ENCODE results near the gene S100A12.
"Not testable (repeated sequence)": the region's sequence is repeated elsewhere in the genome, so short reads cannot be mapped to it uniquely, and the experiment has no call there.

The S100A12 gene

DNA sequence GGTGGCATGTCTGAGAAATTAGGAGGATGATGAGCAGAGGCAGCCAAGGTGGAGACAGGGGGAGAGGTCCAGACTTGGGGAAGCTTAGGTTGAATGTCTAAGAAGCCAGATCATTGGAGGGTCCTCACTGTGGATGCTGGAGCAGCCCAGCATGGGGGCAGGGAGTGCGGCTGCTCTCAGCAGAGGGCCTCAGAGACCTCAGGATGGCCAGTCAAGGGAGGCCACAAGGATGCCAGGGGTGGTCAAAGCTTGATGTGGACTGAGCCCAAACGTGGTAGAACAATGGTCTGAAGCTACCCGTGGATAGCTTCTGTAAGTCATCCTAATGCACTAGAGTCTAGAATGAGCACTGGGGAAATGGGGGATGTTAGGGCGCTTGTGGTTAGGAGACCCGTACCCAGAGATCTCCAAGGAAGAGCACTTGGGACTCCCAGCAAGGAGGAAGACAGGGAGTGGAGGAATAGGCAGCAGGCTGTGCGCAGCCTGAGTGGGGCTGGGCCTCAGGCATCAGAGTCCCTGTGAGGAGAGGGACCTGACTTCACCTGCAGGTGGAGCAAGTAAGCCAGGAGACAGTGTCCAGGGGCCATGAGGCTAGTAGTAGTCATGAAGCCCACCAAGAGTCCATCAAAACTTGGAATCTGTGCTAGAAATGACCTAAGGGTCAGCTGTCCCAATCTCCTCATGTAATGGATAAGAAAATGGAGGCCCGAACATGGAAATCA is 22.0 kb downstream of the S100A12 start:
- peak; percentile 28 for DNase-seq (ENCODE audit: low read depth, low spot score)

DNA sequence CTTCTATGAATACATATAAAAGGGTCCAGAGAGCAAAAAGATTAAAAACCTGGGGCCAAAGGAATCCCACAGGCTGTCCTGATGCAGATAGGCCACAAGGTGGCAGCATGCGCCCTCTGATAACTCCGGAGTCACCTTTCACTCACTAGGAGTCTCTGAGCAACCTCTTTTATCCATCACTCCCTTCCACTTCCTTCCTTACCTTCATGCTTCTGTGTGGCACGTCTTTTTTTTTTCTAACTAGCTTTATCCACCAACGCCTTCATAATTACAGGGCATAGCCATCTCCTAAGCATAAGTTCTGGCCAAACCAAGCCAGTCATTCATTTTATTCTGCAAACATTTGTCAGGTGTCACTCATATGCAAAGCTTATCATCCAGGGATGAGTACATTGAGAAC is 22.9 kb downstream of the S100A12 start:
- DNase-seq (ENCODE audit: low read depth, low spot score), result peak; percentile 78

- no peak for DNase-seq (ENCODE audit: low read depth, low spot score)
Observed at GRCh38 chr1:153350321-153350957, 25.0 kb downstream of the S100A12 start.

DNA sequence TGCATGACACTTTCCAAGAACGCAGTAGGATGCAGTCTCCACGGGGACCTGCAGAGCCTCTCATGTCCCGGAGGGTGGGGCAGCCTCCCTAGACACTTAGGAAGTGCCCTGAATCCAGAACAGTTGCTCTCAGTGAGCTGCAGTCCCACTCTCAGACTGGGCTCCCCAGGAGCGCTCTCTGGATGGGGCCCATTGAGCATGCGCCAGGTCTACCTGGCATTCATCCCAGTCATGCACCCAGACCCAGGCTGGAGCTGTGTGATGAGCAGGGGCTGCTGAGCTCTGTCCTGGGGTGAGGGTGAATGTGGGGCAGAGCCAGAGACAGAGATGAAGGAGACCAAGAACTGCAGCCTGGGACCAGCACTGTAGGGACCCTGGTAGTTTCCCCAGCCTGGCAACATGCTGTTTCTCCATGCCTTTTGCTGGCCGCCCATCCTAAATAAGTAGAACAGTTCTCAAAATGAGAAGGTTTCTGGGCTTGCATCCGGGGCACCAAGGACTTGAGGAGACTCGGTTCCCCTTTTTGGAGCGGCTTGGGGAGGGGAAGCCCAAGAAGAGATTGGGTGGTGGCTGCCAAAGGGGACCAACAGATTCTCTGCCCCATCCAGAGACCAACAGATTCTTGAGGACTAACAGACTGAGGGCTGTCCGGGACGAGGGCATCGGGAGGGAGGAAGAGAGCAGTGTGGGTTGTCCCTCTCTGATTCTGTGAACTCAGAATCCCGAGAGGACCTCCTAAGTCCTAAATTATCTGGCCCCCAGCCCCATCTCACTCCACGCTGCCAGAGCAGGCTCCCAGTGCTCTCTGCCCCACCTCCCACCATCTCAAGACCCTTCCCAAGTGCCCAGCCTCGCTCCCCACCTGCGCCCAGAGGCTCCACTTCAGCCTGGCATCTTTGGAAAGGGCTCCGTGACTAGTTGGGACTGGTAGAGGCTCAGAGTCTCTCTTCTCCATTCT is 25.8 kb downstream of the S100A12 start:
- DNase-seq (ENCODE audit: low read depth, low spot score), result no peak

DNA sequence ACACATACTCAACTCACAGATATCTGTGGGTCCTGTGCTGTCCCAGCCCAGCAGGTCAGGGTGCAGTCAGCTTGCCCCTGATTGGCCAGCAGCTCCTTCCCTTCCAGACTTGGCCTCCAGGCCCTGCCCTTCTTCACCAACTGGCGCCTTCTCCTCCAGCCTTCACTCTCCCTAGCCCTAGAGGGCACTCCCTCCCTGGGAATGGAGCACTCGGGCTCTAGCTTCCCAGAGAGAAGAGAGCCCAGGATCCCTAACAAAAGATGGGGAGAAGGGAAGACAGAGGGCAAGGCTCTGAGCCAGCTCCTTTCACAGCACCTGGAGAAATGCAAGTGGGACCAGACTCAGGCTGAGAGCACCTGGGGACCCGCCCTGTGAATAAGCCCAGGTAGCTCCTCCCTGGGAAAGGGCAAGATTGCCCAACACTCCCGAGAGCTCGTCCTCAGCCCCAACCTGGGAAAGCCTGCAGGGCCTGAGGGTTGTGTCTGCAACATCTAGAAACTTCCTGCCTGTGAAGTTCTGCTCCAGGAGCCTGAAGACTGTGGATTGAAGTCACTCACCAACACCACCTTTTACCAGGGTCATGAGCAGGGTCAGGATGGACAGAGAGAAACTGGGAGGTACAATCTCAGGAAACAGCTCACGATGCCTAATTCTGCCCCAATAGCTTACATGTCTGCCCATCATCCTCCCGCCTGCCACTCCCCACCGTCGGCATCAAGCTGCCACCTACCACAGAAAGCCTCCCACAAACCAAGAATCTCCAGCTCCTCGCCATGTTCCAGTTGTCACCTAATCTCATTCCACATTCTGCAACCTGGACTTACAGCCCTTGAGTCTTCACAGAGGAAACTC is 26.7 kb downstream of the S100A12 start, which contains the start of gene PGLYRP4:
PGLYRP4 (minus strand) TSS at position 331 of the 852 bp plus-strand sequence. CDS start 909 bp downstream, outside the sequence.
- DNase-seq (ENCODE audit: low read depth, low spot score), result no peak

DNA sequence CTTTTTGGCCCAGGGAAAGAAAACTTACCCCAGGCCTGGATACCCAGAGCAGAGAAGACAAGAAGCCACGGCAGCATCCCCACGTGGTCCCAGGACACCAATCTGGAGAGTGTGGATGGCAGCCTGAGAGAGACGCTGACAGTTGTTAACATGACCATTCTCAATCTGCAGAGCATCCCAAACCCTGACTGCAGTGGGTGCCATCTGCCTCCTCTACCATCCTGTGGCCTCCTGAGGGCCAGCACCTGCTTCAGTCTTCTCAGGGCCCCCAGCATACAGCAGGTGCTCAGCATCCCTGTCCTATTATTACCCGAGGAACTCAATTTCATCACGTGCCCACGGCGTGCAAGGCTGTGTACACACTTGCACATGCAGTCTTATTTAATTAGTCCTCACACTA is 27.6 kb downstream of the S100A12 start:
- no peak for DNase-seq (ENCODE audit: low read depth, low spot score)

- not testable (repeated sequence) for DNase-seq (ENCODE audit: low read depth, low spot score)
Observed at GRCh38 chr1:153347049-153347448, 28.4 kb downstream of the S100A12 start.

- DNase-seq (ENCODE audit: low read depth, low spot score), result no peak
Observed at GRCh38 chr1:153346077-153346723, 29.2 kb downstream of the S100A12 start.

- no peak for DNase-seq (ENCODE audit: low read depth, low spot score)
Observed at GRCh38 chr1:153345187-153346076, 30.0 kb downstream of the S100A12 start.

DNA sequence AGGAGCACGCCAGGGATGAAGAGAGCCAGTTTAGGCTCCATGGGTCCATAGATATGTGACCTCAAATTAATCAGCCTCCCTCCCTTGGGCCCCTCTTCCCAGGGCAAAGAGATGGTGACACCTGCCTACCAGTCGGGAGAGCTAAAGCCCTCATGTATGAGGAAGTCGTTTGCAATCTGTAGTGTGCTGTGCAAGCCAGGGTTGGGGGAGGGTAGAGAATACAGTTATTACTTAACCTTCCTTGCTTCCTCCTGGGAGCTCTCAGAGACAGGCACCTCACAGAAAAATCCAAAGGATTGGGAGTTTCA is 30.7 kb downstream of the S100A12 start:
- DNase-seq (ENCODE audit: low read depth, low spot score), result no peak

- no peak for DNase-seq (ENCODE audit: low read depth, low spot score)
Observed at GRCh38 chr1:153343811-153344717, 31.4 kb downstream of the S100A12 start.

DNA sequence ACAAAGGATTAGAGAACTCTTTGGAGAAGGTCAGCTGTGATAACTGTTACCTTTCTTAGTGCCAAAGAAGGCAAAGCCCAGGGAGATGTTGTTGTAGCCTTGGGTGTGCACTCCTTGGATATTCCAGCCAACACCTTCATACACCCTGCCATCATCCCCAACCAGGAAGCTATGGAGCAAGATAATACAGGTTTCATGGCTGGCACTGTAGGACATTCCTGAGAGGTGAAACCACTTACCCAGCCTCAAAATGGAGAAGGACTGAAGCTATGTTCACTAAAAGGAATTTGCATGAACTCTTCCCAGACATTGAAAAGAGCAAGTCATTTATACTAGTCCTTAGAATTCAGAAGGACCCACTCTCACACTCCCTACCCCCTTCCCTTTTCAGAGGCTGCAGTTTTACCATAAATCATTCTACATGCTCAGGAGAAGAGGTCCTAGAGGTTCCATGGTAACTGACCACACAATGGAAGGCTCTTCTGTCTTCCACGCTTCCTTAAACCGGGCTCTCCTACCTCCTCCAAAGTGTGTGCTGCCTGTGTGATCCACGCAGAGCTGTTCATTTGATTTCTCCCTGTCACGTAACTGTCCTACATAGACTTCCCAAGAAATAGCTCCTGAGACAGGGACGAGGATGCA is 32.3 kb downstream of the S100A12 start:
- DNase-seq (ENCODE audit: low read depth, low spot score), result no peak

DNA sequence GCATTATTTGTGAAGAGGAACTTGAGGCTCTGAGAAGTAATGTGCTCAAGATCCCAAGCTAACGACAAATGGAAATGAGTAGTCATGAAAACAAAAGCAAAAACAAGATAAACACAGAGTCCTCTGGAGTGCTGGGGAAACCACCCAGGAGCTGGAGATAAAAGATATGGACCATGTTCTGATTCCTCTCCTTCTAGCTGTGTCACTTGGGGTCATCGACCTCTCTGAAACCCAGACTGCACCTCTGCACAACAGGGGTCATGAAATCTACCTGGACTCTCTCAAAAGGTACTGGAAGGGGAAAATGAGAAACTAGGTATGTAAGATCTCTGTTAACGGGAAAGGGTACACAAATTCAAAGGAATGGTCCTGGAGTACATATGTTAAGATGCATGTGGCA is 33.2 kb downstream of the S100A12 start:
- no peak for DNase-seq (ENCODE audit: low read depth, low spot score)

- no peak for DNase-seq (ENCODE audit: low read depth, low spot score)
Observed at GRCh38 chr1:153341431-153341934, 33.9 kb downstream of the S100A12 start.

- DNase-seq (ENCODE audit: low read depth, low spot score), result no peak
Observed at GRCh38 chr1:153340356-153340755, 35.1 kb downstream of the S100A12 start.

- DNase-seq (ENCODE audit: low read depth, low spot score), result no peak
Observed at GRCh38 chr1:153339802-153340201, 35.6 kb downstream of the S100A12 start.

- no peak for DNase-seq (ENCODE audit: low read depth, low spot score)
Observed at GRCh38 chr1:153337980-153338853, 37.2 kb downstream of the S100A12 start.
